Astrocyte (in vitro differentiated cells and primary cell): ENCODE measurements around the gene VAC14. TPM values are rescaled to one million over a fixed set of nuclear protein-coding genes. Genes with fewer than 3 reads are reported as not detected.

Experiments
- DNase-seq: peaks from one replicate; pipeline ENCODE4 v3.0.0-alpha.2; 2010; ENCODE audit warnings: low read depth
- FAIRE-seq: peaks from 2 replicates; lab custom pipeline; 2011; peaks lifted over from hg19 to GRCh38; lab: Jason Lieb, UNC
- H2AFZ ChIP-seq: 2 replicates; pipeline ENCODE4 v1.6.0; 2012; ENCODE audit warnings: low read depth, low read length, inconsistent platforms
- H3K27ac ChIP-seq: 2 replicates; pipeline ENCODE4 v1.5.1; 2011; ENCODE audit warnings: low read depth, low read length, inconsistent platforms
- H3K27me3 ChIP-seq: 2 replicates; pipeline ENCODE4 v1.6.0; 2011; ENCODE audit warnings: low read length, inconsistent platforms; ENCODE audit not compliant: insufficient read depth
- H3K36me3 ChIP-seq: 2 replicates; pipeline ENCODE4 v1.5.1; 2011; ENCODE audit warnings: low read length, inconsistent platforms; ENCODE audit not compliant: insufficient read depth
- H3K4me1 ChIP-seq: 2 replicates; pipeline ENCODE4 v1.5.1; 2011; ENCODE audit warnings: low read length, inconsistent platforms; ENCODE audit not compliant: insufficient read depth
- H3K4me2 ChIP-seq: 2 replicates; pipeline ENCODE4 v1.6.0; 2012; ENCODE audit warnings: low read length, inconsistent platforms
- H3K4me3 ChIP-seq: 2 replicates; pipeline ENCODE4 v1.5.1; 2011; ENCODE audit warnings: low read depth, mild to moderate bottlenecking, low read length, inconsistent platforms; ENCODE audit not compliant: insufficient read depth
- H3K79me2 ChIP-seq: 2 replicates; pipeline ENCODE4 v1.6.0; 2012; ENCODE audit warnings: mild to moderate bottlenecking, low read length, inconsistent platforms; ENCODE audit not compliant: insufficient read depth
- H3K9ac ChIP-seq: 2 replicates; pipeline ENCODE4 v1.6.0; 2012; ENCODE audit warnings: mild to moderate bottlenecking, low read length, inconsistent platforms
- H3K9me3 ChIP-seq: 2 replicates; pipeline ENCODE4 v1.5.1; 2012; ENCODE audit warnings: low read depth, mild to moderate bottlenecking, low read length, inconsistent platforms; ENCODE audit not compliant: insufficient read depth
- H4K20me1 ChIP-seq: 2 replicates; pipeline ENCODE4 v1.6.0; 2012; ENCODE audit warnings: low read length, inconsistent platforms; ENCODE audit not compliant: insufficient read depth
- H3K27ac Mint-ChIP-seq: one replicate; pipeline ENCODE4 v1.8.0; 2021; ENCODE audit warnings: mild to moderate bottlenecking, mixed read lengths; ENCODE audit not compliant: unreplicated experiment
- H3K27me3 Mint-ChIP-seq: one replicate; pipeline ENCODE4 v1.8.0; 2021; ENCODE audit warnings: low read depth, mixed read lengths; ENCODE audit not compliant: unreplicated experiment
- H3K36me3 Mint-ChIP-seq: one replicate; pipeline ENCODE4 v1.8.0; 2021; ENCODE audit warnings: low read depth, mixed read lengths; ENCODE audit not compliant: unreplicated experiment
- H3K4me1 Mint-ChIP-seq: one replicate; pipeline ENCODE4 v1.8.0; 2021; ENCODE audit warnings: low read depth, mixed read lengths; ENCODE audit not compliant: unreplicated experiment
- H3K4me3 Mint-ChIP-seq: one replicate; pipeline ENCODE4 v1.8.0; 2021; ENCODE audit warnings: mild to moderate bottlenecking, moderate library complexity, mixed read lengths; ENCODE audit not compliant: unreplicated experiment
- H3K9me3 Mint-ChIP-seq: one replicate; pipeline ENCODE4 v1.8.0; 2021; ENCODE audit warnings: mild to moderate bottlenecking, mixed read lengths; ENCODE audit not compliant: unreplicated experiment
- EZH2 ChIP-seq: IDR thresholded peaks from 2 replicates; pipeline ENCODE4 v1.6.1; 2012; ENCODE audit warnings: mild to moderate bottlenecking, low read length, inconsistent platforms; ENCODE audit not compliant: insufficient read depth
- total RNA-seq: library from RNA; stranded (reverse); gene quantifications from 2 replicates; pipeline ENCODE4 v1.2.1, GENCODE V29; 2021
- TF ChIP-seq, protein P1 (sequence below): IDR thresholded peaks from 2 replicates; pipeline ENCODE4 v1.5.1; 2011; ENCODE audit warnings: low read depth, mild to moderate bottlenecking, inconsistent platforms, low read length, moderate library complexity; ENCODE audit not compliant: insufficient read depth

Gene VAC14
- total RNA-seq, 1 donor from 2014 or later = 27.8 TPM

DNA sequence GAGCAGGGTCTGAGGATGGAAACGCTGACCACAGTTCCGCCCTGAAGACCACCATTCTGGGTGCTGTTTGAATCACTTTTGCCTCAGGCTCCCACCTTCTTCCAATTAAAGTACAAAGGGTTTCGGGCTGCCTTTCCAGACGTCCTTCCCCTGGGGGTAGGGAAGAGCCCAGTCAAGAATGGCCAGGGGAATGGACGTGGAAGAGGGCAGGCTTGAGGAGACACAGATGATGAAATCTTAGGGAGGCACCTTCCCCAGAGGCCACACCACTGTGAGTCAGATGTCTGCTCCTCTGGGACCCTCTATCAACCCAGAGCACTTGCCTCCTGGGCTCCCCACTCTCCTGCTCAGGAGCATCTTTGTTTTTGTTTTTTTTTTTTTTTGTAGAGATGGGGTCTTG is 87.6 kb downstream of the VAC14 start:
- no peaks in the 10 kb centered on the region for H3K79me2 ChIP-seq
- no peak for TF ChIP-seq EZH2
- TF ChIP-seq, protein P1, sequence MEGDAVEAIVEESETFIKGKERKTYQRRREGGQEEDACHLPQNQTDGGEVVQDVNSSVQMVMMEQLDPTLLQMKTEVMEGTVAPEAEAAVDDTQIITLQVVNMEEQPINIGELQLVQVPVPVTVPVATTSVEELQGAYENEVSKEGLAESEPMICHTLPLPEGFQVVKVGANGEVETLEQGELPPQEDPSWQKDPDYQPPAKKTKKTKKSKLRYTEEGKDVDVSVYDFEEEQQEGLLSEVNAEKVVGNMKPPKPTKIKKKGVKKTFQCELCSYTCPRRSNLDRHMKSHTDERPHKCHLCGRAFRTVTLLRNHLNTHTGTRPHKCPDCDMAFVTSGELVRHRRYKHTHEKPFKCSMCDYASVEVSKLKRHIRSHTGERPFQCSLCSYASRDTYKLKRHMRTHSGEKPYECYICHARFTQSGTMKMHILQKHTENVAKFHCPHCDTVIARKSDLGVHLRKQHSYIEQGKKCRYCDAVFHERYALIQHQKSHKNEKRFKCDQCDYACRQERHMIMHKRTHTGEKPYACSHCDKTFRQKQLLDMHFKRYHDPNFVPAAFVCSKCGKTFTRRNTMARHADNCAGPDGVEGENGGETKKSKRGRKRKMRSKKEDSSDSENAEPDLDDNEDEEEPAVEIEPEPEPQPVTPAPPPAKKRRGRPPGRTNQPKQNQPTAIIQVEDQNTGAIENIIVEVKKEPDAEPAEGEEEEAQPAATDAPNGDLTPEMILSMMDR = no peak
- no peak overlapping the region for H3K9ac ChIP-seq
- Mint-ChIP-seq H3K4me3 (no peak overlapping the region), H3K27ac (peak overlapping the region; percentile 41), H3K9me3 (no peaks in the 10 kb centered on the region), H3K27me3 (no peaks in the 10 kb centered on the region), H3K36me3 (peaks cover 6% of the 10 kb centered on the region), H3K4me1 (peaks cover 32% of the 10 kb centered on the region)
- no peaks in the 10 kb centered on the region for H3K9me3 ChIP-seq
- DNase-seq (no peak), FAIRE-seq (no peak)
- H4K20me1 ChIP-seq = no peaks in the 10 kb centered on the region
- H3K4me1 ChIP-seq = peaks cover 22% of the 10 kb centered on the region
- H3K36me3 ChIP-seq = no peaks in the 10 kb centered on the region
- no peaks in the 10 kb centered on the region for H3K27me3 ChIP-seq
- H2AFZ ChIP-seq = no peak overlapping the region
- H3K4me3 ChIP-seq = no peak overlapping the region
- H3K4me2 ChIP-seq = no peak overlapping the region
- no peak overlapping the region for H3K27ac ChIP-seq

DNA sequence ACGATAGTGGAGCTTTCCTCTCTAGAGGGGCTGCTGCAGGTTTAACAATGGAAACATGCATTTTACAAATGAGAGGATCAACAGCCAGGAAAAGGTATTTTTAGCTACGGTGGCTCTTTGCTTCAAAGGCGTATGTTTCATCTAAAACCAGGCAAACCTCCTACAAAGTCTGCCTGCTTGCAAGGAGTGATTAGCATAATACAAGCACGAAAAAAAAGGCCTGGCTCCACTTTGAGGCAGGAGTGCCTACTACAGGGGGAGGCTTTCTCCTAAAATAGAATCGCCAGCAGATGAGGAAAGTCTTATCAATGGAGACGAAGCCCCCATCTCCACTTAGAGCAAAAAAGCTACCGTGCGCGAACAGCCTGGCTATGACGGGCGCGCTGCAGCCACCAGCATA is 88.0 kb downstream of the VAC14 start:
- no peaks in the 10 kb centered on the region for H3K27me3 Mint-ChIP-seq
- Histone ChIP-seq H3K9ac (no peak overlapping the region), H3K27ac (no peak overlapping the region), H3K79me2 (no peaks in the 10 kb centered on the region), H3K9me3 (no peaks in the 10 kb centered on the region), H3K4me1 (peaks cover 22% of the 10 kb centered on the region), H2AFZ (no peak overlapping the region), H3K36me3 (no peaks in the 10 kb centered on the region), H4K20me1 (no peaks in the 10 kb centered on the region), H3K4me3 (no peak overlapping the region), H3K27me3 (no peaks in the 10 kb centered on the region), H3K4me2 (no peak overlapping the region)
- H3K36me3 Mint-ChIP-seq = peaks cover 6% of the 10 kb centered on the region
- no peaks in the 10 kb centered on the region for H3K9me3 Mint-ChIP-seq
- no peak for DNase-seq
- no peak overlapping the region for H3K27ac Mint-ChIP-seq
- H3K4me1 Mint-ChIP-seq = peaks cover 32% of the 10 kb centered on the region
- H3K4me3 Mint-ChIP-seq = no peak overlapping the region
- no peak for FAIRE-seq
- TF ChIP-seq, protein P1 = no peak
- no peak for TF ChIP-seq EZH2

DNA sequence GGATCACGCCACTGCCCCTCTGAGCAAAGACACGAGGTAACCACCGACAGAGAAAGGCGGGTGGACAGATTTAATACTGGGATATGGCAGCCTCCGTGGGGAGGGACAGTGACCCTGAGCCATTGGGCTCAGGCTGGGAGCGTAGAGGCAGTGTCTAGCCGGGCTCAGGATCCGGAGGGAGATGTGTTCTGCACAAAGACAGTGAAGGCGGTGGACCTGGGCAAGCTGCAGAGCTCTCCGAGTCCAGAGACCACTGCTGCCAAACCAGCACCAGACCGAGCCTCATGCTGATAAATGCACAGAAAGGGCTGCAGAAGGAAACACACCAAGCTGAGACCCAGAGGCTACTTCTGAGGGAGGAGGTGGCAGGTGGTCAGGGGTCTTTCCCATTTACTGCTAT is 88.6 kb downstream of the VAC14 start:
- H3K9me3 Mint-ChIP-seq = no peaks in the 10 kb centered on the region
- no peak overlapping the region for H3K4me3 Mint-ChIP-seq
- no peak for FAIRE-seq
- Histone ChIP-seq H3K9me3 (no peaks in the 10 kb centered on the region), H4K20me1 (no peaks in the 10 kb centered on the region), H3K79me2 (no peaks in the 10 kb centered on the region), H3K4me3 (no peak overlapping the region), H3K27me3 (no peaks in the 10 kb centered on the region), H2AFZ (no peak overlapping the region), H3K36me3 (no peaks in the 10 kb centered on the region), H3K4me2 (no peak overlapping the region), H3K27ac (no peak overlapping the region), H3K9ac (no peak overlapping the region), H3K4me1 (peaks cover 25% of the 10 kb centered on the region)
- no peaks in the 10 kb centered on the region for H3K27me3 Mint-ChIP-seq
- peaks cover 6% of the 10 kb centered on the region for H3K36me3 Mint-ChIP-seq
- no peak overlapping the region for H3K27ac Mint-ChIP-seq
- DNase-seq = no peak
- no peak for TF ChIP-seq EZH2
- TF ChIP-seq, protein P1 = no peak
- H3K4me1 Mint-ChIP-seq = peaks cover 32% of the 10 kb centered on the region
